ENCODE results near the gene NTN3. TPM values are rescaled to one million over a fixed set of nuclear protein-coding genes. Genes with fewer than 3 reads are reported as not detected.

NTN3 gene
- total RNA-seq, 1 experiment from 2014 or later = 0.39 TPM

GRCh38 chr16:2467528-2468232 lies 3.4 kb upstream of the NTN3 start:
- no peaks in the 10 kb centered on the region for H3K27me3 ChIP-seq (replicated peaks; ENCODE audit: control insufficient read depth, insufficient read depth, low read length)
- ChIA-PET POLR2A (interaction anchor here (0.6 to 0.7 kb wide), 3 partner anchors 135 to 682 kb away, joined by 4 to 8 read pairs (median 7); no protein-coding TSS in a partner anchor), CTCF (interaction anchor here (0.5 to 1.7 kb wide), 4 partner anchors 8 to 536 kb away, joined by 3 to 14 read pairs (median 3); partner anchors contain the start of gene TEDC2)
- Mint-ChIP-seq H3K36me3 (ENCODE audit: insufficient read depth, unreplicated experiment) (peaks cover 14% of the 10 kb centered on the region), H3K27ac (ENCODE audit: unreplicated experiment) (peak overlapping the region; percentile 55), H3K9me3 (ENCODE audit: unreplicated experiment) (no peaks in the 10 kb centered on the region), H3K4me3 (ENCODE audit: unreplicated experiment) (peak overlapping the region; percentile 80), H3K4me1 (ENCODE audit: low read depth, unreplicated experiment) (peaks cover 6% of the 10 kb centered on the region), H3K27me3 (ENCODE audit: insufficient read depth, unreplicated experiment) (no peaks in the 10 kb centered on the region)
- DNase-seq = peak; percentile 75 to 78
- peak overlapping the region; percentile 47 for H3K4me3 ChIP-seq (ENCODE audit: low read depth, low read length)
- intact Hi-C loops (cut with micrococcal nuclease; ENCODE audit: unreplicated experiment) = no loop called here
- peaks cover 27% of the 10 kb centered on the region for H3K4me1 ChIP-seq
- BruUV-seq (replicated peaks) = no TSS peak
- TF ChIP-seq, protein P1, sequence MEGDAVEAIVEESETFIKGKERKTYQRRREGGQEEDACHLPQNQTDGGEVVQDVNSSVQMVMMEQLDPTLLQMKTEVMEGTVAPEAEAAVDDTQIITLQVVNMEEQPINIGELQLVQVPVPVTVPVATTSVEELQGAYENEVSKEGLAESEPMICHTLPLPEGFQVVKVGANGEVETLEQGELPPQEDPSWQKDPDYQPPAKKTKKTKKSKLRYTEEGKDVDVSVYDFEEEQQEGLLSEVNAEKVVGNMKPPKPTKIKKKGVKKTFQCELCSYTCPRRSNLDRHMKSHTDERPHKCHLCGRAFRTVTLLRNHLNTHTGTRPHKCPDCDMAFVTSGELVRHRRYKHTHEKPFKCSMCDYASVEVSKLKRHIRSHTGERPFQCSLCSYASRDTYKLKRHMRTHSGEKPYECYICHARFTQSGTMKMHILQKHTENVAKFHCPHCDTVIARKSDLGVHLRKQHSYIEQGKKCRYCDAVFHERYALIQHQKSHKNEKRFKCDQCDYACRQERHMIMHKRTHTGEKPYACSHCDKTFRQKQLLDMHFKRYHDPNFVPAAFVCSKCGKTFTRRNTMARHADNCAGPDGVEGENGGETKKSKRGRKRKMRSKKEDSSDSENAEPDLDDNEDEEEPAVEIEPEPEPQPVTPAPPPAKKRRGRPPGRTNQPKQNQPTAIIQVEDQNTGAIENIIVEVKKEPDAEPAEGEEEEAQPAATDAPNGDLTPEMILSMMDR (IDR thresholded peaks at IDR 0.05; ENCODE audit: insufficient read depth in 1 of 2, low read depth in 1 of 2, low read length in 1 of 2, severe bottlenecking in 1 of 2, unreplicated experiment in 1 of 2) = peak in 1 of 2 experiments; percentile 14
- H3K9me3 ChIP-seq = no peaks in the 10 kb centered on the region
- no peaks in the 10 kb centered on the region for H3K36me3 ChIP-seq (ENCODE audit: control insufficient read depth, insufficient read depth, low read length)

DNA sequence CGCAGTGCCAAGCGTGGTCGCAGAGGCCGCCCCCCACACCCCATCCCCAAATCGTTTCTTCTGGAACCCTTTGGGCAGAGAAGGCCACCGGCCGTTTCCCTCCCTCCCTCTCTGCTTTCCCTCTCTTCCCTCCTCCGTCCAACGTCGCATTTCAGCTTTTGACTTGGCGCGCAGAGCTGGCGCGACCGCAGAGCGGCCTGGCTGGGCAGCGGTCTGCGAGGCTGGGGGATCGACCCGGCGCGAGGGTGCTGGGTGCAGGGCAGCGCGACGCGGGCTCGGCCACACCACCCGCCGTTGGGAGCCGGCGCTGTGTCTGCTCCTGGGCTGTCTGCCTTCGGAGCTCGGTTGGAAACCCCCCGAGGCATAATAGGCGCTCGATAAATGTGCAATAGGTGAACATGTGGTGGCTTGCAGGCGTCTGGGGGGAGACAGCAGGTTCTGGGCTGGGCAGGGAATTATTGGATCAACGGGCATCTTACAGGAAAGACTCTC lies 2.8 kb upstream of the NTN3 start:
- intact Hi-C loops (cut with micrococcal nuclease; ENCODE audit: unreplicated experiment) = no loop called here
- POLR2A ChIA-PET = interaction anchor here (0.6 to 1.7 kb wide), 4 partner anchors 9 to 788 kb away, joined by 3 to 8 read pairs (median 6); partner anchors contain the start of gene TEDC2
- no peaks in the 10 kb centered on the region for H3K9me3 Mint-ChIP-seq (ENCODE audit: unreplicated experiment)
- Histone ChIP-seq H3K4me3 (ENCODE audit: low read depth, low read length) (peak overlapping the region; percentile 47), H3K36me3 (ENCODE audit: control insufficient read depth, insufficient read depth, low read length) (no peaks in the 10 kb centered on the region), H3K4me1 (peaks cover 33% of the 10 kb centered on the region), H3K27me3 (replicated peaks; ENCODE audit: control insufficient read depth, insufficient read depth, low read length) (no peaks in the 10 kb centered on the region), H3K9me3 (no peaks in the 10 kb centered on the region)
- H3K4me3 Mint-ChIP-seq (ENCODE audit: unreplicated experiment) = peak overlapping the region; percentile 80
- peaks cover 8% of the 10 kb centered on the region for H3K36me3 Mint-ChIP-seq (ENCODE audit: insufficient read depth, unreplicated experiment)
- H3K4me1 Mint-ChIP-seq (ENCODE audit: low read depth, unreplicated experiment) = peaks cover 10% of the 10 kb centered on the region
- BruUV-seq (replicated peaks) = TSS peak; percentile 7
- H3K27ac Mint-ChIP-seq (ENCODE audit: unreplicated experiment) = peak overlapping the region; percentile 55
- TF ChIP-seq, protein P1 (IDR thresholded peaks at IDR 0.05; ENCODE audit: insufficient read depth in 1 of 2, low read depth in 1 of 2, low read length in 1 of 2, severe bottlenecking in 1 of 2, unreplicated experiment in 1 of 2) = no peak
- peak in 1 of 2 experiments; percentile 30 for DNase-seq
- CTCF ChIA-PET = interaction anchor here (0.5 to 1.7 kb wide), 3 partner anchors 8 to 536 kb away, joined by 3 to 14 read pairs (median 3); partner anchors contain the start of gene TEDC2
- no peaks in the 10 kb centered on the region for H3K27me3 Mint-ChIP-seq (ENCODE audit: insufficient read depth, unreplicated experiment)

DNA sequence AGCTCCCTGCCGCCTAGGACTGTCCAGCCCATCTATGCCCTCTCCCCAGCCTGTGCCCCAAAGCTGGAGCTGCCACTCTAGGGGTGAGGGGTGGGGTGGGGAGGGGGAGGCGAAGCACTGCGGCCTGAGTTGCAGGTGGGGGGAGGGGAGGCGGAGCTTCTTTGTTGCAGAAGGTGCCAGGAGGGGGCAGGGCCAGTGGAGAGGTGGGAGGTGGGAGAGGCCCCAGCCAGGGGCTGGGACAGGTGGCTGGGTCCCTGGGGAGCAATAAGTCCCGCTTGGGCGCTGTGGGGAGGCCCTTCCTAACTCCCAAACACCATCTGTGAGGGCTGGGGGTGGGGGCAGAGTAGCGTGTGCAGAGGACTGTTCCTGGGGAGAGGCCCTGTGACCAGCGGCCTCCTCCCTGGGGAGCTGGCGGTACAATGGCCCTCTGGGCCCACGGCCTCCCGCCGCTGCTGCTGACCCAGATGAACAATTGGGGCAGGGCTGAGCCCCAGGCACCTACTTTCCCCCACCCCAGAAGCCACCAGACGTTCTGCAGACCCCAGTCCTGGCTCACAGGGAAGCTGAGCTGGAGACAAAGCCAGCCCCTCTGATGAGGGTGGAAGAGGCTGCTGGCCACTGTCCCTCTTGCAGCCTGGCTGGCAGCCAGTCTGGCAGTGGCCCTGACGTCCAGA lies 2.2 kb upstream of the NTN3 start:
- intact Hi-C loops (cut with micrococcal nuclease; ENCODE audit: unreplicated experiment) = no loop called here
- Mint-ChIP-seq H3K27ac (ENCODE audit: unreplicated experiment) (no peak overlapping the region), H3K4me3 (ENCODE audit: unreplicated experiment) (peak overlapping the region; percentile 80), H3K36me3 (ENCODE audit: insufficient read depth, unreplicated experiment) (peaks cover 4% of the 10 kb centered on the region), H3K27me3 (ENCODE audit: insufficient read depth, unreplicated experiment) (no peaks in the 10 kb centered on the region), H3K4me1 (ENCODE audit: low read depth, unreplicated experiment) (peaks cover 11% of the 10 kb centered on the region), H3K9me3 (ENCODE audit: unreplicated experiment) (no peaks in the 10 kb centered on the region)
- no peaks in the 10 kb centered on the region for H3K27me3 ChIP-seq (replicated peaks; ENCODE audit: control insufficient read depth, insufficient read depth, low read length)
- no peaks in the 10 kb centered on the region for H3K9me3 ChIP-seq
- ChIA-PET POLR2A (interaction anchor here (0.6 to 1.7 kb wide), 4 partner anchors 9 to 788 kb away, joined by 3 to 8 read pairs (median 6); partner anchors contain the start of gene TEDC2), CTCF (interaction anchor here (0.5 to 1.7 kb wide), 3 partner anchors 32 to 535 kb away, joined by 3 to 14 read pairs (median 3); no protein-coding TSS in a partner anchor)
- DNase-seq = peak in 1 of 2 experiments; percentile 47
- peaks cover 36% of the 10 kb centered on the region for H3K4me1 ChIP-seq
- H3K4me3 ChIP-seq (ENCODE audit: low read depth, low read length) = peak overlapping the region; percentile 47
- no TSS peak for BruUV-seq (replicated peaks)
- TF ChIP-seq, protein P1 (IDR thresholded peaks at IDR 0.05; ENCODE audit: insufficient read depth in 1 of 2, low read depth in 1 of 2, low read length in 1 of 2, severe bottlenecking in 1 of 2, unreplicated experiment in 1 of 2) = no peak
- no peaks in the 10 kb centered on the region for H3K36me3 ChIP-seq (ENCODE audit: control insufficient read depth, insufficient read depth, low read length)

All from Caco-2 (cell line).